C4-2B (cell line): ENCODE measurements around the gene ACVR1B.

Experiments used
- ZFX ChIP-seq: fragments of 450-650 bp; IDR thresholded peaks from 2 replicates; pipeline ENCODE4 v1.6.1; 2017
- TF ChIP-seq, protein P1 (sequence below): fragments of 450-650 bp; conservative IDR thresholded peaks from 2 replicates; pipeline ENCODE4 v1.5.1; 2017; ENCODE audit warnings: mild to moderate bottlenecking

DNA sequence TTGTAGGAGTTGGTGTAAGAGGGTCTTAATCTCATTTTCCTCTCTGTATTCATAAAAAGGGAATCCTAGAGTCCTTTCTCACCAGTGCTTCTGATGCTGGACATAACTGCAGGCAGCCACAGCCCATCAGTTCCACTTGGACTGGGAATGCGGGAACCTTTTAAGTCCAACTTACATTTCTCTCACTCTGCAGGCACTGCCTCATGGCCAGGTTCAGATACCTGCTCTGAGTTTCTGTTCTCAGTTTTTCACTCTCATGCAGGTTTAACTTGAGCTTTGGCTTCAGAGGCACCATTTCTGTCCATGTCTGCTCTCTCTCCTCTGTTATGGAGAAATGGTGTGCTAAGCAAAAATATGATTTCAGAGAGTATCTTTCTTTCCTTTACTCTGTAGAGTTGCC is 4.2 kb downstream of the ACVR1B start:
- TF ChIP-seq, protein P1, sequence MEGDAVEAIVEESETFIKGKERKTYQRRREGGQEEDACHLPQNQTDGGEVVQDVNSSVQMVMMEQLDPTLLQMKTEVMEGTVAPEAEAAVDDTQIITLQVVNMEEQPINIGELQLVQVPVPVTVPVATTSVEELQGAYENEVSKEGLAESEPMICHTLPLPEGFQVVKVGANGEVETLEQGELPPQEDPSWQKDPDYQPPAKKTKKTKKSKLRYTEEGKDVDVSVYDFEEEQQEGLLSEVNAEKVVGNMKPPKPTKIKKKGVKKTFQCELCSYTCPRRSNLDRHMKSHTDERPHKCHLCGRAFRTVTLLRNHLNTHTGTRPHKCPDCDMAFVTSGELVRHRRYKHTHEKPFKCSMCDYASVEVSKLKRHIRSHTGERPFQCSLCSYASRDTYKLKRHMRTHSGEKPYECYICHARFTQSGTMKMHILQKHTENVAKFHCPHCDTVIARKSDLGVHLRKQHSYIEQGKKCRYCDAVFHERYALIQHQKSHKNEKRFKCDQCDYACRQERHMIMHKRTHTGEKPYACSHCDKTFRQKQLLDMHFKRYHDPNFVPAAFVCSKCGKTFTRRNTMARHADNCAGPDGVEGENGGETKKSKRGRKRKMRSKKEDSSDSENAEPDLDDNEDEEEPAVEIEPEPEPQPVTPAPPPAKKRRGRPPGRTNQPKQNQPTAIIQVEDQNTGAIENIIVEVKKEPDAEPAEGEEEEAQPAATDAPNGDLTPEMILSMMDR: no peak
- TF ChIP-seq ZFX: no peak
